Measurements from ENCODE around the gene TRMT112. TPM values are rescaled to one million over a fixed set of nuclear protein-coding genes. Genes with fewer than 3 reads are reported as not detected.

TRMT112 gene
- total and polyA plus RNA-seq, 2 of the 8 experiments (the other 6 are each of a cell fraction or from before 2014, with no cell fraction given), result 300 to 650 TPM

DNA sequence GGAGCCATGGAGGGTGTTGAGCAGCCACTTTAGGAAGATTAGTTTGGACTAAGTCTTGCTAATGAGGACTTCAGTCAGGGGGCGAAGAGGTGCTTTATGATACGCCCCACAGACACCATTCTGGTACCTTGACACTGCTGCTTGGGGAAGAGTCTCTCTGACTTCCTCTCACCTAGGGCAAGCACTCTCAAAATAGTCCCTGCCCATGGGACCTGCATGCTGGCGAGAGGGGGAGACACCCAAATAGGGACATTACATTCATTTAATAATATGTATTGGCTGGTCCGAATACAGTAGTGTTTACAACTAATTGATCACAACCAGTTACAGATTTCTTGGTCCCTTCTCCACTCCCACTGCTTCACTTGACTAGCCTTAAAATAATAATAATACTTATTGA is 21.6 kb downstream of the TRMT112 start:
- FAIRE-seq, result no peak
- WGBS, 2 experiments (ENCODE audit: extremely low coverage in 1 of 2, insufficient coverage in 1 of 2, insufficient read length in 1 of 2, insufficient replicate concordance in 2 of 2, low coverage in 1 of 2, low lambda C conversion rate in 2 of 2, missing lambda C conversion rate in 1 of 2), result 63% methylated on average over 4 of the region's 4 CpGs; no CpG with 5 or more reads in 1 of the 2 experiments
- TF ChIP-seq, protein P1, sequence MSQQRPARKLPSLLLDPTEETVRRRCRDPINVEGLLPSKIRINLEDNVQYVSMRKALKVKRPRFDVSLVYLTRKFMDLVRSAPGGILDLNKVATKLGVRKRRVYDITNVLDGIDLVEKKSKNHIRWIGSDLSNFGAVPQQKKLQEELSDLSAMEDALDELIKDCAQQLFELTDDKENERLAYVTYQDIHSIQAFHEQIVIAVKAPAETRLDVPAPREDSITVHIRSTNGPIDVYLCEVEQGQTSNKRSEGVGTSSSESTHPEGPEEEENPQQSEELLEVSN (IDR thresholded peaks at IDR 0.05), result no peak
- no peak for TF ChIP-seq NANOG (IDR thresholded peaks at IDR 0.05; ENCODE audit: insufficient read depth, low read depth, low read length, poor library complexity, severe bottlenecking)
- TF ChIP-seq, protein P2, sequence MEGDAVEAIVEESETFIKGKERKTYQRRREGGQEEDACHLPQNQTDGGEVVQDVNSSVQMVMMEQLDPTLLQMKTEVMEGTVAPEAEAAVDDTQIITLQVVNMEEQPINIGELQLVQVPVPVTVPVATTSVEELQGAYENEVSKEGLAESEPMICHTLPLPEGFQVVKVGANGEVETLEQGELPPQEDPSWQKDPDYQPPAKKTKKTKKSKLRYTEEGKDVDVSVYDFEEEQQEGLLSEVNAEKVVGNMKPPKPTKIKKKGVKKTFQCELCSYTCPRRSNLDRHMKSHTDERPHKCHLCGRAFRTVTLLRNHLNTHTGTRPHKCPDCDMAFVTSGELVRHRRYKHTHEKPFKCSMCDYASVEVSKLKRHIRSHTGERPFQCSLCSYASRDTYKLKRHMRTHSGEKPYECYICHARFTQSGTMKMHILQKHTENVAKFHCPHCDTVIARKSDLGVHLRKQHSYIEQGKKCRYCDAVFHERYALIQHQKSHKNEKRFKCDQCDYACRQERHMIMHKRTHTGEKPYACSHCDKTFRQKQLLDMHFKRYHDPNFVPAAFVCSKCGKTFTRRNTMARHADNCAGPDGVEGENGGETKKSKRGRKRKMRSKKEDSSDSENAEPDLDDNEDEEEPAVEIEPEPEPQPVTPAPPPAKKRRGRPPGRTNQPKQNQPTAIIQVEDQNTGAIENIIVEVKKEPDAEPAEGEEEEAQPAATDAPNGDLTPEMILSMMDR (IDR thresholded peaks at IDR 0.05; ENCODE audit: control extremely low read depth in 1 of 3, insufficient read depth in 1 of 3, low read depth in 1 of 3, low read length in 3 of 3), result no peak
- TF ChIP-seq BCL11A (IDR thresholded peaks at IDR 0.05; ENCODE audit: low read depth in 2 of 2, low read length in 2 of 2), result no peak
- no peak for TF ChIP-seq SIRT6 (IDR thresholded peaks at IDR 0.05; ENCODE audit: low read length)
- TF ChIP-seq POLR2A (IDR thresholded peaks at IDR 0.05; ENCODE audit: control extremely low read depth in 1 of 2, low read depth in 2 of 2, low read length in 2 of 2), result no peak
- no peak for TF ChIP-seq EP300 (IDR thresholded peaks at IDR 0.05; ENCODE audit: borderline replicate concordance in 1 of 2, low read depth in 2 of 2, low read length in 2 of 2)
- no peak for TF ChIP-seq TAF7 (optimal IDR thresholded peaks at IDR 0.05; ENCODE audit: borderline replicate concordance, low read depth, low read length)
- no peak for TF ChIP-seq CREB1 (IDR thresholded peaks at IDR 0.05)
- TF ChIP-seq KDM4A (IDR thresholded peaks at IDR 0.05; ENCODE audit: low read depth, low read length, severe bottlenecking), result no peak

More for the DNA sequence above, 21.6 kb downstream of the TRMT112 start:
- Histone ChIP-seq H4K8ac (ENCODE audit: extremely low read depth, insufficient read depth, low read length) (no peak overlapping the region), H3K9me3 (ENCODE audit: insufficient read depth in 2 of 2, low read depth in 1 of 2, low read length in 1 of 2) (no peaks in the 10 kb centered on the region; a peak in 1 of 4 replicates), H2BK20ac (ENCODE audit: low read length) (no peak overlapping the region), H2BK5ac (ENCODE audit: low read depth, low read length) (no peak overlapping the region), H2AFZ (ENCODE audit: low read length) (no peak overlapping the region), H3K18ac (ENCODE audit: extremely low read depth, low read length) (no peak overlapping the region), H3K79me1 (ENCODE audit: low read depth, low read length) (no peaks in the 10 kb centered on the region), H4K91ac (replicated peaks; ENCODE audit: insufficient read length, low read length) (no peak overlapping the region), H3K27me3 (replicated peaks in 1 of 4; ENCODE audit: control insufficient read depth in 3 of 4, extremely low read depth in 1 of 4, insufficient read depth in 3 of 4, low read length in 3 of 4) (peaks cover 90 to 100% (median 99%) of the 10 kb centered on the region in 4 experiments), H3K23me2 (ENCODE audit: low read depth, low read length) (peaks cover 11% of the 10 kb centered on the region; the same call in 1 of the 2 replicates), H3K23ac (ENCODE audit: insufficient read length) (no peak overlapping the region), H3K27ac (ENCODE audit: low read depth, low read length) (no peak overlapping the region), H4K5ac (ENCODE audit: insufficient read length, low read depth, low read length) (no peak overlapping the region), H3K36me3 (ENCODE audit: control insufficient read depth in 2 of 4, insufficient read depth in 4 of 4, low read length in 3 of 4) (peaks cover 0 to 9% (median 0%) of the 10 kb centered on the region in 4 experiments; a peak in 1 of 8 replicates), H2BK12ac (ENCODE audit: low read depth, low read length) (no peak overlapping the region), H2AK5ac (ENCODE audit: low read depth, low read length) (no peak overlapping the region), H2BK120ac (replicated peaks; ENCODE audit: low read depth, low read length) (no peak overlapping the region), H3K79me2 (ENCODE audit: control insufficient read depth in 1 of 2, insufficient read depth in 2 of 2, low read length in 2 of 2) (no peaks in the 10 kb centered on the region), H3K14ac (ENCODE audit: insufficient read length) (no peak overlapping the region), H4K20me1 (replicated peaks in 1 of 2; ENCODE audit: control insufficient read depth in 1 of 2, insufficient read depth in 2 of 2, low read length in 2 of 2) (peaks cover 3 to 19% of the 10 kb centered on the region in 2 experiments), H3K4me1 (replicated peaks in 1 of 4; ENCODE audit: control insufficient read depth in 3 of 4, insufficient read depth in 4 of 4, low read length in 3 of 4) (peaks cover 0 to 32% (median 16%) of the 10 kb centered on the region in 4 experiments; a peak in 5 of 7 replicates), H3K4ac (replicated peaks; ENCODE audit: insufficient read length, low read depth, low read length) (no peak overlapping the region), H3K56ac (replicated peaks; ENCODE audit: insufficient read length, low read depth, low read length) (no peak overlapping the region), H3K4me3 (ENCODE audit: extremely low read depth in 1 of 4, insufficient read depth in 2 of 4, low read depth in 3 of 4, low read length in 4 of 4) (no peak overlapping the region), H3K9ac (replicated peaks in 1 of 4; ENCODE audit: extremely low read depth in 1 of 4, low read depth in 3 of 4, low read length in 3 of 4) (no peak overlapping the region), H2BK15ac (ENCODE audit: low read length) (no peak overlapping the region), H3K4me2 (ENCODE audit: insufficient read depth in 1 of 2, low read depth in 2 of 2, low read length in 2 of 2) (no peak overlapping the region; a peak in 1 of 4 replicates)
- ChIA-PET CTCF (ENCODE audit: partially characterized antibody) (interaction anchor here (0.7 to 2.6 kb wide), 6 partner anchors 8 to 64 kb away, joined by 3 to 10 read pairs (median 3); partner anchors contain the start of genes BAD, GPR137 and TRMT112), POLR2A (ENCODE audit: partially characterized antibody) (interaction anchor here (0.7 to 1.9 kb wide), 2 partner anchors 11 kb away, joined by 5 to 14 read pairs; partner anchors contain the start of genes BAD and GPR137)
- DNase-seq (ENCODE audit: low read depth in 1 of 2, low spot score in 2 of 2), result no peak
